PFSK-1 (cell line): ENCODE data around the gene VSTM4.

Experiments used
- FOXP2 ChIP-seq: optimal IDR thresholded peaks from 2 replicates; pipeline ENCODE3; 2011; ENCODE audit warnings: borderline replicate concordance, control low read depth, inconsistent platforms; ENCODE audit not compliant: insufficient read depth; ENCODE audit errors: extremely low read length, extremely low read depth
- POLR2AphosphoS5 ChIP-seq: IDR thresholded peaks from 2 replicates; pipeline ENCODE4 v1.6.1; 2012; ENCODE audit warnings: low read depth, mild to moderate bottlenecking, control low read depth, low read length, moderate library complexity
- SIN3A ChIP-seq: IDR thresholded peaks from 2 replicates; pipeline ENCODE4 v1.6.1; 2012; ENCODE audit warnings: mild to moderate bottlenecking, low read length, moderate library complexity, borderline replicate concordance; ENCODE audit not compliant: insufficient read depth
- TAF1 ChIP-seq: IDR thresholded peaks from 2 replicates; pipeline ENCODE4 v1.6.1; 2012; ENCODE audit warnings: low read length, control low read depth, borderline replicate concordance; ENCODE audit not compliant: insufficient read depth
- TF ChIP-seq, protein P1 (sequence below), 2 experiments: IDR thresholded peaks; 2 replicates each; pipeline versions ENCODE4 v1.6.1 to v1.8.0; 2011 to 2012; ENCODE audit warnings: low read depth in 2 of 2, low read length in 2 of 2, control low read depth in 1 of 2, inconsistent platforms in 1 of 2, mild to moderate bottlenecking in 1 of 2, moderate library complexity in 1 of 2; ENCODE audit not compliant: insufficient read depth in 1 of 2

Gene VSTM4

DNA sequence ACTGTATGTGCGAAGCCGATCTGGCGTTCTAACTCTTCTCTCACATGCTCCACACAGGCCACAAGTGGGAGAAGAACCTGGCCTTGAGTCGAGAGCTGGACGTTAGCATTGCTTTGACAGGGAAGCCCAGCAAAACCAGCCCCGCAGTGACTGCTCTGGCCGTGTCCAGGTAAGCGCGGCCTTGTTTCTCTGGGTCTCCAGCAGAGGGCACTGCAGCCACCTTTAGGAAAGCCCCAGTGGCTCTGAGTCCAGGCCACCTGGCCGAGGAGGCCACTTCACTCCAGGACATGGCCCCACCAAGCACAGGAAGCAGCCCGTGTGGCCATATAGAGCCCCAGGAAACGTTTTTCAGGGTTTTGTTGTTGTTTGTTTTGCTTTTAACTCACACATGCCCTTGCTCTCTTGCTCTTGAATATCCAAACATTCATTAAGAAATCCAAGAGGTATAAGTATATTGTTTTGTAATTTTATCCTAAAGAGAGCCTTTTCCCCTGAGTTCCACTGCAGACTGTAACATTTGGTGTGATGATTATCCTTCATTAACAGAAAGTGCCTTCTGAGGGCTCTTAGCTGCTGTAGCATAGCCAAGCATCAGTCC lies 133.9 kb downstream of the VSTM4 start:
- TF ChIP-seq FOXP2 (no peak), POLR2AphosphoS5 (no peak), TAF1 (no peak), SIN3A (no peak)

GRCh38 chr10:48978318-48978717 lies 137.0 kb downstream of the VSTM4 start:
- TF ChIP-seq POLR2AphosphoS5 (no peak), FOXP2 (no peak), TAF1 (no peak), SIN3A (no peak)
- TF ChIP-seq, protein P1, sequence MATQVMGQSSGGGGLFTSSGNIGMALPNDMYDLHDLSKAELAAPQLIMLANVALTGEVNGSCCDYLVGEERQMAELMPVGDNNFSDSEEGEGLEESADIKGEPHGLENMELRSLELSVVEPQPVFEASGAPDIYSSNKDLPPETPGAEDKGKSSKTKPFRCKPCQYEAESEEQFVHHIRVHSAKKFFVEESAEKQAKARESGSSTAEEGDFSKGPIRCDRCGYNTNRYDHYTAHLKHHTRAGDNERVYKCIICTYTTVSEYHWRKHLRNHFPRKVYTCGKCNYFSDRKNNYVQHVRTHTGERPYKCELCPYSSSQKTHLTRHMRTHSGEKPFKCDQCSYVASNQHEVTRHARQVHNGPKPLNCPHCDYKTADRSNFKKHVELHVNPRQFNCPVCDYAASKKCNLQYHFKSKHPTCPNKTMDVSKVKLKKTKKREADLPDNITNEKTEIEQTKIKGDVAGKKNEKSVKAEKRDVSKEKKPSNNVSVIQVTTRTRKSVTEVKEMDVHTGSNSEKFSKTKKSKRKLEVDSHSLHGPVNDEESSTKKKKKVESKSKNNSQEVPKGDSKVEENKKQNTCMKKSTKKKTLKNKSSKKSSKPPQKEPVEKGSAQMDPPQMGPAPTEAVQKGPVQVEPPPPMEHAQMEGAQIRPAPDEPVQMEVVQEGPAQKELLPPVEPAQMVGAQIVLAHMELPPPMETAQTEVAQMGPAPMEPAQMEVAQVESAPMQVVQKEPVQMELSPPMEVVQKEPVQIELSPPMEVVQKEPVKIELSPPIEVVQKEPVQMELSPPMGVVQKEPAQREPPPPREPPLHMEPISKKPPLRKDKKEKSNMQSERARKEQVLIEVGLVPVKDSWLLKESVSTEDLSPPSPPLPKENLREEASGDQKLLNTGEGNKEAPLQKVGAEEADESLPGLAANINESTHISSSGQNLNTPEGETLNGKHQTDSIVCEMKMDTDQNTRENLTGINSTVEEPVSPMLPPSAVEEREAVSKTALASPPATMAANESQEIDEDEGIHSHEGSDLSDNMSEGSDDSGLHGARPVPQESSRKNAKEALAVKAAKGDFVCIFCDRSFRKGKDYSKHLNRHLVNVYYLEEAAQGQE (IDR thresholded peaks at IDR 0.05; ENCODE audit: insufficient read depth in 1 of 2, low read depth in 2 of 2, low read length in 2 of 2): no peak

DNA sequence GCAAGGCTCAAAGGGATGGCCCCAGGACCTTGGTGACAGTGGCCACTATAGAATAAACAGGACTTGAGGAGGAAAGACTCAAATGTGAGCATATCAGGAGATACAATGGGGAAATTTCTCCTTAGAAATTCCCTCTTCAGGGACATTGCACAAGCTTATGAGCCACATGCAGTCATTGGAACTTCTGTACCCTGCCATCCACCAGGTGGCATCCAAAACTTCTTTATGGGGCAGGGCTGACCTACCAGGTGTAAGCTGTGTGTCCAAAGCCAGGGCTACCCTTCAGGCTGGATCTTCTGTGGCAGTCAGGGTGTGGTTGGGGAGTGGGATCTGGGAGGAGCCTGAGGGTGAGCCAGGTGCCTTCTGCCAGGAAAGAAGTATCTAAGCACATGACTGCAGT lies 139.1 kb downstream of the VSTM4 start:
- no peak for TF ChIP-seq SIN3A
- TF ChIP-seq FOXP2: no peak
- TF ChIP-seq TAF1: no peak
- TF ChIP-seq, protein P1 (IDR thresholded peaks at IDR 0.05; ENCODE audit: insufficient read depth in 1 of 2, low read depth in 2 of 2, low read length in 2 of 2): no peak
- no peak for TF ChIP-seq POLR2AphosphoS5

- TF ChIP-seq, protein P1 (IDR thresholded peaks at IDR 0.05; ENCODE audit: insufficient read depth in 1 of 2, low read depth in 2 of 2, low read length in 2 of 2): no peak
- TF ChIP-seq SIN3A (no peak), FOXP2 (no peak), POLR2AphosphoS5 (no peak), TAF1 (no peak)
These were observed 140.7 kb downstream of the VSTM4 start for GRCh38 chr10:48974510-48975156.

GRCh38 chr10:48973065-48973464 lies 142.3 kb downstream of the VSTM4 start:
- TF ChIP-seq TAF1 (no peak), SIN3A (no peak), POLR2AphosphoS5 (no peak), FOXP2 (no peak)
- TF ChIP-seq, protein P1 (IDR thresholded peaks at IDR 0.05; ENCODE audit: insufficient read depth in 1 of 2, low read depth in 2 of 2, low read length in 2 of 2): no peak
